ENCODE measurements around the gene SMCP. TPM values are rescaled to one million over a fixed set of nuclear protein-coding genes. Genes with fewer than 3 reads are reported as not detected.

The SMCP gene
- total and polyA plus RNA-seq, 2 of the 13 experiments (the other 11 are each of a cell fraction or from before 2014, with no cell fraction given): not detected

GRCh38 chr1:152866321-152866720 lies 11.8 kb upstream of the SMCP start (continued):
- TF ChIP-seq ZZZ3 (CRISPR knock-in tag; IDR thresholded peaks at IDR 0.05; ENCODE audit: borderline replicate concordance) (no peak), KDM4B (CRISPR knock-in tag; IDR thresholded peaks at IDR 0.05) (no peak), ZNF562 (CRISPR knock-in tag; IDR thresholded peaks at IDR 0.05; ENCODE audit: borderline replicate concordance) (no peak), POGZ (CRISPR knock-in tag; IDR thresholded peaks at IDR 0.05) (no peak), ZNF232 (CRISPR knock-in tag; IDR thresholded peaks at IDR 0.05; ENCODE audit: borderline replicate concordance) (no peak), ZNF138 (CRISPR knock-in tag; IDR thresholded peaks at IDR 0.05; ENCODE audit: low read depth) (no peak), CBFB (CRISPR knock-in tag; IDR thresholded peaks at IDR 0.05) (no peak), ZNF564 (CRISPR knock-in tag; IDR thresholded peaks at IDR 0.05) (no peak), ZNF136 (CRISPR knock-in tag; IDR thresholded peaks at IDR 0.05; ENCODE audit: low read depth) (no peak), ZHX2 (IDR thresholded peaks at IDR 0.05; ENCODE audit: low read depth) (no peak), ZHX2 (CRISPR knock-in tag; IDR thresholded peaks at IDR 0.05; ENCODE audit: borderline replicate concordance) (no peak)
- TF ChIP-seq, protein P1, sequence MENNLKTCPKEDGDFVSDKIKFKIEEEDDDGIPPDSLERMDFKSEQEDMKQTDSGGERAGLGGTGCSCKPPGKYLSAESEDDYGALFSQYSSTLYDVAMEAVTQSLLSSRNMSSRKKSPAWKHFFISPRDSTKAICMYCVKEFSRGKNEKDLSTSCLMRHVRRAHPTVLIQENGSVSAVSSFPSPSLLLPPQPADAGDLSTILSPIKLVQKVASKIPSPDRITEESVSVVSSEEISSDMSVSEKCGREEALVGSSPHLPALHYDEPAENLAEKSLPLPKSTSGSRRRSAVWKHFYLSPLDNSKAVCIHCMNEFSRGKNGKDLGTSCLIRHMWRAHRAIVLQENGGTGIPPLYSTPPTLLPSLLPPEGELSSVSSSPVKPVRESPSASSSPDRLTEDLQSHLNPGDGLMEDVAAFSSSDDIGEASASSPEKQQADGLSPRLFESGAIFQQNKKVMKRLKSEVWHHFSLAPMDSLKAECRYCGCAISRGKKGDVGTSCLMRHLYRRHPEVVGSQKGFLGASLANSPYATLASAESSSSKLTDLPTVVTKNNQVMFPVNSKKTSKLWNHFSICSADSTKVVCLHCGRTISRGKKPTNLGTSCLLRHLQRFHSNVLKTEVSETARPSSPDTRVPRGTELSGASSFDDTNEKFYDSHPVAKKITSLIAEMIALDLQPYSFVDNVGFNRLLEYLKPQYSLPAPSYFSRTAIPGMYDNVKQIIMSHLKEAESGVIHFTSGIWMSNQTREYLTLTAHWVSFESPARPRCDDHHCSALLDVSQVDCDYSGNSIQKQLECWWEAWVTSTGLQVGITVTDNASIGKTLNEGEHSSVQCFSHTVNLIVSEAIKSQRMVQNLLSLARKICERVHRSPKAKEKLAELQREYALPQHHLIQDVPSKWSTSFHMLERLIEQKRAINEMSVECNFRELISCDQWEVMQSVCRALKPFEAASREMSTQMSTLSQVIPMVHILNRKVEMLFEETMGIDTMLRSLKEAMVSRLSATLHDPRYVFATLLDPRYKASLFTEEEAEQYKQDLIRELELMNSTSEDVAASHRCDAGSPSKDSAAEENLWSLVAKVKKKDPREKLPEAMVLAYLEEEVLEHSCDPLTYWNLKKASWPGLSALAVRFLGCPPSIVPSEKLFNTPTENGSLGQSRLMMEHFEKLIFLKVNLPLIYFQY (CRISPR knock-in tag; IDR thresholded peaks at IDR 0.05; ENCODE audit: borderline replicate concordance): no peak
- TF ChIP-seq, protein P2, sequence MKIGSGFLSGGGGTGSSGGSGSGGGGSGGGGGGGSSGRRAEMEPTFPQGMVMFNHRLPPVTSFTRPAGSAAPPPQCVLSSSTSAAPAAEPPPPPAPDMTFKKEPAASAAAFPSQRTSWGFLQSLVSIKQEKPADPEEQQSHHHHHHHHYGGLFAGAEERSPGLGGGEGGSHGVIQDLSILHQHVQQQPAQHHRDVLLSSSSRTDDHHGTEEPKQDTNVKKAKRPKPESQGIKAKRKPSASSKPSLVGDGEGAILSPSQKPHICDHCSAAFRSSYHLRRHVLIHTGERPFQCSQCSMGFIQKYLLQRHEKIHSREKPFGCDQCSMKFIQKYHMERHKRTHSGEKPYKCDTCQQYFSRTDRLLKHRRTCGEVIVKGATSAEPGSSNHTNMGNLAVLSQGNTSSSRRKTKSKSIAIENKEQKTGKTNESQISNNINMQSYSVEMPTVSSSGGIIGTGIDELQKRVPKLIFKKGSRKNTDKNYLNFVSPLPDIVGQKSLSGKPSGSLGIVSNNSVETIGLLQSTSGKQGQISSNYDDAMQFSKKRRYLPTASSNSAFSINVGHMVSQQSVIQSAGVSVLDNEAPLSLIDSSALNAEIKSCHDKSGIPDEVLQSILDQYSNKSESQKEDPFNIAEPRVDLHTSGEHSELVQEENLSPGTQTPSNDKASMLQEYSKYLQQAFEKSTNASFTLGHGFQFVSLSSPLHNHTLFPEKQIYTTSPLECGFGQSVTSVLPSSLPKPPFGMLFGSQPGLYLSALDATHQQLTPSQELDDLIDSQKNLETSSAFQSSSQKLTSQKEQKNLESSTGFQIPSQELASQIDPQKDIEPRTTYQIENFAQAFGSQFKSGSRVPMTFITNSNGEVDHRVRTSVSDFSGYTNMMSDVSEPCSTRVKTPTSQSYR (CRISPR knock-in tag; IDR thresholded peaks at IDR 0.05; ENCODE audit: borderline replicate concordance): no peak

Measured in HepG2 (cell line).